Cardiac fibroblast (primary cell): ENCODE results near the gene PTCSC3.
"Not testable (repeated sequence)": the region's sequence is repeated elsewhere in the genome, so short reads cannot be mapped to it uniquely, and the experiment has no call there.

Source experiments
- DNase-seq, 2 donors: peaks; one replicate each; pipeline versions ENCODE4 v3.0.0 to v3.0.0-alpha.2; 2010; ENCODE audit warnings: low read depth in 2 of 2
- H3K4me3 ChIP-seq, 2 donors: replicated peaks in 1 of 2; 1 replicate in 1 of 2; 2 replicates in 1 of 2; pipeline ENCODE4 v1.5.1; 2011; ENCODE audit warnings: low read depth in 2 of 2, low read length in 2 of 2, mild to moderate bottlenecking in 2 of 2, moderate library complexity in 1 of 2
- TF ChIP-seq, protein P1 (sequence below): IDR thresholded peaks from one replicate; pipeline ENCODE4 v1.5.1; 2011; ENCODE audit warnings: low read depth, mild to moderate bottlenecking, low read length, inconsistent platforms

PTCSC3 gene

GRCh38 chr14:36113341-36113740, 63.2 kb downstream of the PTCSC3 start:
- TF ChIP-seq, protein P1, sequence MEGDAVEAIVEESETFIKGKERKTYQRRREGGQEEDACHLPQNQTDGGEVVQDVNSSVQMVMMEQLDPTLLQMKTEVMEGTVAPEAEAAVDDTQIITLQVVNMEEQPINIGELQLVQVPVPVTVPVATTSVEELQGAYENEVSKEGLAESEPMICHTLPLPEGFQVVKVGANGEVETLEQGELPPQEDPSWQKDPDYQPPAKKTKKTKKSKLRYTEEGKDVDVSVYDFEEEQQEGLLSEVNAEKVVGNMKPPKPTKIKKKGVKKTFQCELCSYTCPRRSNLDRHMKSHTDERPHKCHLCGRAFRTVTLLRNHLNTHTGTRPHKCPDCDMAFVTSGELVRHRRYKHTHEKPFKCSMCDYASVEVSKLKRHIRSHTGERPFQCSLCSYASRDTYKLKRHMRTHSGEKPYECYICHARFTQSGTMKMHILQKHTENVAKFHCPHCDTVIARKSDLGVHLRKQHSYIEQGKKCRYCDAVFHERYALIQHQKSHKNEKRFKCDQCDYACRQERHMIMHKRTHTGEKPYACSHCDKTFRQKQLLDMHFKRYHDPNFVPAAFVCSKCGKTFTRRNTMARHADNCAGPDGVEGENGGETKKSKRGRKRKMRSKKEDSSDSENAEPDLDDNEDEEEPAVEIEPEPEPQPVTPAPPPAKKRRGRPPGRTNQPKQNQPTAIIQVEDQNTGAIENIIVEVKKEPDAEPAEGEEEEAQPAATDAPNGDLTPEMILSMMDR = no peak
- DNase-seq = no peak

GRCh38 chr14:36111822-36112583, 64.5 kb downstream of the PTCSC3 start:
- TF ChIP-seq, protein P1 = no peak
- H3K4me3 ChIP-seq = no peak overlapping the region
- DNase-seq = no peak

More at GRCh38 chr14:36113341-36113740, 63.2 kb downstream of the PTCSC3 start:
- no peak overlapping the region for H3K4me3 ChIP-seq

- TF ChIP-seq, protein P1 = no peak
- no peak for DNase-seq
Observed at GRCh38 chr14:36105401-36105800, 71.1 kb downstream of the PTCSC3 start.

GRCh38 chr14:36104258-36104657, 72.3 kb downstream of the PTCSC3 start:
- not testable (repeated sequence) for H3K4me3 ChIP-seq, DNase-seq

More at GRCh38 chr14:36105401-36105800, 71.1 kb downstream of the PTCSC3 start:
- H3K4me3 ChIP-seq = no peak overlapping the region

- TF ChIP-seq, protein P1 = no peak
- no peak for DNase-seq
- H3K4me3 ChIP-seq = no peak overlapping the region
Observed at GRCh38 chr14:36099619-36100018, 76.9 kb downstream of the PTCSC3 start.

GRCh38 chr14:36097356-36097755, 79.2 kb downstream of the PTCSC3 start:
- H3K4me3 ChIP-seq = no peak overlapping the region
- no peak for DNase-seq
- TF ChIP-seq, protein P1 = no peak

DNA sequence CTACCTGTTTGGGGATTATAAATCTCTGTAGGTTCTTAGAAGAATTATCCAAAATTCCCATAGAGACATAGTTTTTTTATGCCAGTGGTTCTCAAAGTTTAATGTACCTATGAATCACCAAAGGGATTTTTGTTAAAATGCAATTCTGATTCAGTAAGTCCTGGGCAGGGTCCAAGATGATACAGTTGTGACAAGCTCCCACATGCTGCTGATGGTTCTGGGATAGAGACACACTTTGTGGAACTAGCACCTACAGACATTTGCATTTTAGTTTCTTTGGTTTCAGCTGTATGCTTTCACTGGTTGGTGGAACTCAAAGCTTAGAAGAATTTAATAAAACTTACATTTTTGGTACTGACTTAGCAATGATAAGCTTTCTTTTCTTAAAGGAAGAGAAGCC, 80.4 kb downstream of the PTCSC3 start:
- TF ChIP-seq, protein P1 = no peak
- DNase-seq = peak in 1 of 2 donors; percentile 4
- H3K4me3 ChIP-seq = no peak overlapping the region
